H1 (cell line): ENCODE results near the gene SCAMP4. TPM values are rescaled to one million over a fixed set of nuclear protein-coding genes. Genes with fewer than 3 reads are reported as not detected.

Source experiments
- BRCA1 ChIP-seq: IDR thresholded peaks from 2 replicates; pipeline ENCODE4 v1.6.1; 2012; ENCODE audit warnings: low read depth, low read length, improper control_type of control experiment
- KDM4A ChIP-seq: IDR thresholded peaks from one replicate; pipeline ENCODE4 v1.7.1; 2012; ENCODE audit warnings: low read depth, mild to moderate bottlenecking, moderate library complexity, low read length, inconsistent platforms; ENCODE audit not compliant: severe bottlenecking
- POLR2A ChIP-seq, 2 experiments: IDR thresholded peaks; 1 replicate in 1 of 2; 2 replicates in 1 of 2; pipeline ENCODE4 v1.6.1; 2011; ENCODE audit warnings: low read depth in 2 of 2, low read length in 2 of 2, mild to moderate bottlenecking in 2 of 2; ENCODE audit errors: control extremely low read depth in 1 of 2
- POLR2AphosphoS5 ChIP-seq: IDR thresholded peaks from 2 replicates; pipeline ENCODE4 v1.6.1; 2011; ENCODE audit warnings: low read depth, low read length
- SP2 ChIP-seq: IDR thresholded peaks from 2 replicates; pipeline ENCODE4 v1.6.1; 2012; ENCODE audit warnings: mild to moderate bottlenecking, low read length, inconsistent platforms
- TEAD4 ChIP-seq: IDR thresholded peaks from 2 replicates; pipeline ENCODE4 v1.6.1; 2012; ENCODE audit warnings: low read depth, low read length, inconsistent platforms, mixed read lengths
- polyA plus RNA-seq, 7 experiments: library from polyadenylated mRNA; depleted of rRNA in 3 of 7; stranded (reverse) in 5 of 7; unstranded in 2 of 7; fragments of >200 nt in 5 of 7; fragments of 200-250 nt in 2 of 7; gene quantifications; 1 replicate in 5 of 7; 2 replicates in 1 of 7; 4 replicates in 1 of 7; pipeline versions ENCODE4 v1.2.1 to v1.2.3, GENCODE V29; 2011 to 2013; ENCODE audit warnings: missing spikeins in 2 of 7, mixed read lengths in 2 of 7
- total RNA-seq: library from RNA; stranded (reverse); fragmentation: NEBNext Ultra II Directional; extraction: Animal tissue kit (Norgen Biotek cat#: 25700); gene quantifications from 2 replicates; pipeline ENCODE4 v1.2.1, GENCODE V29; 2021
- TF ChIP-seq, protein P1 (sequence below): fragments of 300-600 bp; sonication (generic); IDR thresholded peaks from 2 replicates; pipeline ENCODE4 v1.7.1; 2012; ENCODE audit warnings: low read length, moderate library complexity, mild to moderate bottlenecking, inconsistent platforms; ENCODE audit not compliant: insufficient replicate concordance
- TF ChIP-seq, protein P2 (sequence below), 3 experiments: IDR thresholded peaks; 1 replicate in 2 of 3; 2 replicates in 1 of 3; pipeline versions ENCODE4 v1.5.1 to v1.6.1; 2011; ENCODE audit warnings: low read length in 3 of 3, mild to moderate bottlenecking in 3 of 3, inconsistent platforms in 2 of 3, low read depth in 1 of 3, moderate library complexity in 1 of 3; ENCODE audit not compliant: insufficient read depth in 1 of 3; ENCODE audit errors: control extremely low read depth in 1 of 3

The SCAMP4 gene
- total and polyA plus RNA-seq, 2 of the 8 experiments (the other 6 are each of a cell fraction or from before 2014, with no cell fraction given), result 17.1 to 61.4 TPM

DNA sequence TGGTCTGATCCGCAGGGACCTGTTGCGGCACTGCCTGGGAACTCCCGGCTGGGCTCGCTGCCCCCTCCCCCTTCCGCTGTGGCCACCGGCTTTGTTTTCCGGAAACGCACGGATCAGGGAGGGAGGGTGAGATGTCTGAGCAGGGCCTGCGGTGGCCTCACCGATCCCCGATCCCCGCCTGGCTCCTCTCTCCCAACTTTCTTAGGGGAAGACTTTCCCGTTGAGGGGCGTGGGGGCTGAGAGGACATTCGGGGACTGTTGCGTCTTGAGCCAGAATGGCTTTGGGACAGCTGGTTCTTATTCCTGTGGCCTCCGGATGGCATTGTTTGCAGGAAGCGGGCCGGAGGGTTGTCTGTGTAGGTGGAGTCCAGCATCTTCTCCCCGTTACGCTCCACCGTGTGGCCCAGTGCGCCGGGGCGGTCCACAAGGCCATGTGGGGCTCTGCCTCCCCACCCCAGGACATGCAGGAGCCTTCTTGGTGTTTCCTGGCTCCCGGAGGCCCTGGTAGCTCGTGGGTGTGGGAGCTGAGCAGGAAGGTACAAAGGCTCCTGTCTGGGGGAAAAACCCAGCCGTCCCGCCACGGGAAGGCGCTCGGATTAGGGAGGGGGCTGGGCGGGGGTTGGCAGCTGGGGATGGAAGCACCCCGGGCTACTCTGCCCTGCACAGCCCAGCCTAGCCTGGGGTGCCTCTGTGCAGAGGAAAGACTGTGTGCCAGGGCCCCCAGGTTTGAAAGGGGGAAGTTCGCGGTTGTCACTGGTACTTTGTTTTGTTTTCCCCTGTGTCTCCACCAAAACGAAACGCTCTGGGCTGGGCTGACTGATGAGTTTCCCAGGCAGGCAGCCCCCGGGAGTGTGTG is 37.1 kb downstream of the SCAMP4 start (continued):
- TF ChIP-seq, protein P1, sequence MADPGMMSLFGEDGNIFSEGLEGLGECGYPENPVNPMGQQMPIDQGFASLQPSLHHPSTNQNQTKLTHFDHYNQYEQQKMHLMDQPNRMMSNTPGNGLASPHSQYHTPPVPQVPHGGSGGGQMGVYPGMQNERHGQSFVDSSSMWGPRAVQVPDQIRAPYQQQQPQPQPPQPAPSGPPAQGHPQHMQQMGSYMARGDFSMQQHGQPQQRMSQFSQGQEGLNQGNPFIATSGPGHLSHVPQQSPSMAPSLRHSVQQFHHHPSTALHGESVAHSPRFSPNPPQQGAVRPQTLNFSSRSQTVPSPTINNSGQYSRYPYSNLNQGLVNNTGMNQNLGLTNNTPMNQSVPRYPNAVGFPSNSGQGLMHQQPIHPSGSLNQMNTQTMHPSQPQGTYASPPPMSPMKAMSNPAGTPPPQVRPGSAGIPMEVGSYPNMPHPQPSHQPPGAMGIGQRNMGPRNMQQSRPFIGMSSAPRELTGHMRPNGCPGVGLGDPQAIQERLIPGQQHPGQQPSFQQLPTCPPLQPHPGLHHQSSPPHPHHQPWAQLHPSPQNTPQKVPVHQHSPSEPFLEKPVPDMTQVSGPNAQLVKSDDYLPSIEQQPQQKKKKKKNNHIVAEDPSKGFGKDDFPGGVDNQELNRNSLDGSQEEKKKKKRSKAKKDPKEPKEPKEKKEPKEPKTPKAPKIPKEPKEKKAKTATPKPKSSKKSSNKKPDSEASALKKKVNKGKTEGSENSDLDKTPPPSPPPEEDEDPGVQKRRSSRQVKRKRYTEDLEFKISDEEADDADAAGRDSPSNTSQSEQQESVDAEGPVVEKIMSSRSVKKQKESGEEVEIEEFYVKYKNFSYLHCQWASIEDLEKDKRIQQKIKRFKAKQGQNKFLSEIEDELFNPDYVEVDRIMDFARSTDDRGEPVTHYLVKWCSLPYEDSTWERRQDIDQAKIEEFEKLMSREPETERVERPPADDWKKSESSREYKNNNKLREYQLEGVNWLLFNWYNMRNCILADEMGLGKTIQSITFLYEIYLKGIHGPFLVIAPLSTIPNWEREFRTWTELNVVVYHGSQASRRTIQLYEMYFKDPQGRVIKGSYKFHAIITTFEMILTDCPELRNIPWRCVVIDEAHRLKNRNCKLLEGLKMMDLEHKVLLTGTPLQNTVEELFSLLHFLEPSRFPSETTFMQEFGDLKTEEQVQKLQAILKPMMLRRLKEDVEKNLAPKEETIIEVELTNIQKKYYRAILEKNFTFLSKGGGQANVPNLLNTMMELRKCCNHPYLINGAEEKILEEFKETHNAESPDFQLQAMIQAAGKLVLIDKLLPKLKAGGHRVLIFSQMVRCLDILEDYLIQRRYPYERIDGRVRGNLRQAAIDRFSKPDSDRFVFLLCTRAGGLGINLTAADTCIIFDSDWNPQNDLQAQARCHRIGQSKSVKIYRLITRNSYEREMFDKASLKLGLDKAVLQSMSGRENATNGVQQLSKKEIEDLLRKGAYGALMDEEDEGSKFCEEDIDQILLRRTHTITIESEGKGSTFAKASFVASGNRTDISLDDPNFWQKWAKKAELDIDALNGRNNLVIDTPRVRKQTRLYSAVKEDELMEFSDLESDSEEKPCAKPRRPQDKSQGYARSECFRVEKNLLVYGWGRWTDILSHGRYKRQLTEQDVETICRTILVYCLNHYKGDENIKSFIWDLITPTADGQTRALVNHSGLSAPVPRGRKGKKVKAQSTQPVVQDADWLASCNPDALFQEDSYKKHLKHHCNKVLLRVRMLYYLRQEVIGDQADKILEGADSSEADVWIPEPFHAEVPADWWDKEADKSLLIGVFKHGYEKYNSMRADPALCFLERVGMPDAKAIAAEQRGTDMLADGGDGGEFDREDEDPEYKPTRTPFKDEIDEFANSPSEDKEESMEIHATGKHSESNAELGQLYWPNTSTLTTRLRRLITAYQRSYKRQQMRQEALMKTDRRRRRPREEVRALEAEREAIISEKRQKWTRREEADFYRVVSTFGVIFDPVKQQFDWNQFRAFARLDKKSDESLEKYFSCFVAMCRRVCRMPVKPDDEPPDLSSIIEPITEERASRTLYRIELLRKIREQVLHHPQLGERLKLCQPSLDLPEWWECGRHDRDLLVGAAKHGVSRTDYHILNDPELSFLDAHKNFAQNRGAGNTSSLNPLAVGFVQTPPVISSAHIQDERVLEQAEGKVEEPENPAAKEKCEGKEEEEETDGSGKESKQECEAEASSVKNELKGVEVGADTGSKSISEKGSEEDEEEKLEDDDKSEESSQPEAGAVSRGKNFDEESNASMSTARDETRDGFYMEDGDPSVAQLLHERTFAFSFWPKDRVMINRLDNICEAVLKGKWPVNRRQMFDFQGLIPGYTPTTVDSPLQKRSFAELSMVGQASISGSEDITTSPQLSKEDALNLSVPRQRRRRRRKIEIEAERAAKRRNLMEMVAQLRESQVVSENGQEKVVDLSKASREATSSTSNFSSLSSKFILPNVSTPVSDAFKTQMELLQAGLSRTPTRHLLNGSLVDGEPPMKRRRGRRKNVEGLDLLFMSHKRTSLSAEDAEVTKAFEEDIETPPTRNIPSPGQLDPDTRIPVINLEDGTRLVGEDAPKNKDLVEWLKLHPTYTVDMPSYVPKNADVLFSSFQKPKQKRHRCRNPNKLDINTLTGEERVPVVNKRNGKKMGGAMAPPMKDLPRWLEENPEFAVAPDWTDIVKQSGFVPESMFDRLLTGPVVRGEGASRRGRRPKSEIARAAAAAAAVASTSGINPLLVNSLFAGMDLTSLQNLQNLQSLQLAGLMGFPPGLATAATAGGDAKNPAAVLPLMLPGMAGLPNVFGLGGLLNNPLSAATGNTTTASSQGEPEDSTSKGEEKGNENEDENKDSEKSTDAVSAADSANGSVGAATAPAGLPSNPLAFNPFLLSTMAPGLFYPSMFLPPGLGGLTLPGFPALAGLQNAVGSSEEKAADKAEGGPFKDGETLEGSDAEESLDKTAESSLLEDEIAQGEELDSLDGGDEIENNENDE, result no peak
- TF ChIP-seq BRCA1, result no peak
- TF ChIP-seq, protein P2, sequence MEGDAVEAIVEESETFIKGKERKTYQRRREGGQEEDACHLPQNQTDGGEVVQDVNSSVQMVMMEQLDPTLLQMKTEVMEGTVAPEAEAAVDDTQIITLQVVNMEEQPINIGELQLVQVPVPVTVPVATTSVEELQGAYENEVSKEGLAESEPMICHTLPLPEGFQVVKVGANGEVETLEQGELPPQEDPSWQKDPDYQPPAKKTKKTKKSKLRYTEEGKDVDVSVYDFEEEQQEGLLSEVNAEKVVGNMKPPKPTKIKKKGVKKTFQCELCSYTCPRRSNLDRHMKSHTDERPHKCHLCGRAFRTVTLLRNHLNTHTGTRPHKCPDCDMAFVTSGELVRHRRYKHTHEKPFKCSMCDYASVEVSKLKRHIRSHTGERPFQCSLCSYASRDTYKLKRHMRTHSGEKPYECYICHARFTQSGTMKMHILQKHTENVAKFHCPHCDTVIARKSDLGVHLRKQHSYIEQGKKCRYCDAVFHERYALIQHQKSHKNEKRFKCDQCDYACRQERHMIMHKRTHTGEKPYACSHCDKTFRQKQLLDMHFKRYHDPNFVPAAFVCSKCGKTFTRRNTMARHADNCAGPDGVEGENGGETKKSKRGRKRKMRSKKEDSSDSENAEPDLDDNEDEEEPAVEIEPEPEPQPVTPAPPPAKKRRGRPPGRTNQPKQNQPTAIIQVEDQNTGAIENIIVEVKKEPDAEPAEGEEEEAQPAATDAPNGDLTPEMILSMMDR (IDR thresholded peaks at IDR 0.05; ENCODE audit: control extremely low read depth in 1 of 3, insufficient read depth in 1 of 3, low read depth in 1 of 3, low read length in 3 of 3), result no peak
- no peak for TF ChIP-seq SP2
- TF ChIP-seq TEAD4, result no peak
- peak; percentile 36 for TF ChIP-seq KDM4A
- no peak for TF ChIP-seq POLR2A (IDR thresholded peaks at IDR 0.05; ENCODE audit: control extremely low read depth in 1 of 2, low read depth in 2 of 2, low read length in 2 of 2)
- no peak for TF ChIP-seq POLR2AphosphoS5
